ENCODE measurements around the gene TRMT1. TPM values are rescaled to one million over a fixed set of nuclear protein-coding genes. Genes with fewer than 3 reads are reported as not detected.

TRMT1 gene
- total and polyA plus RNA-seq, 7 experiments from 2014 or later, result 22.6 to 96.4 (median 69.1) TPM

DNA sequence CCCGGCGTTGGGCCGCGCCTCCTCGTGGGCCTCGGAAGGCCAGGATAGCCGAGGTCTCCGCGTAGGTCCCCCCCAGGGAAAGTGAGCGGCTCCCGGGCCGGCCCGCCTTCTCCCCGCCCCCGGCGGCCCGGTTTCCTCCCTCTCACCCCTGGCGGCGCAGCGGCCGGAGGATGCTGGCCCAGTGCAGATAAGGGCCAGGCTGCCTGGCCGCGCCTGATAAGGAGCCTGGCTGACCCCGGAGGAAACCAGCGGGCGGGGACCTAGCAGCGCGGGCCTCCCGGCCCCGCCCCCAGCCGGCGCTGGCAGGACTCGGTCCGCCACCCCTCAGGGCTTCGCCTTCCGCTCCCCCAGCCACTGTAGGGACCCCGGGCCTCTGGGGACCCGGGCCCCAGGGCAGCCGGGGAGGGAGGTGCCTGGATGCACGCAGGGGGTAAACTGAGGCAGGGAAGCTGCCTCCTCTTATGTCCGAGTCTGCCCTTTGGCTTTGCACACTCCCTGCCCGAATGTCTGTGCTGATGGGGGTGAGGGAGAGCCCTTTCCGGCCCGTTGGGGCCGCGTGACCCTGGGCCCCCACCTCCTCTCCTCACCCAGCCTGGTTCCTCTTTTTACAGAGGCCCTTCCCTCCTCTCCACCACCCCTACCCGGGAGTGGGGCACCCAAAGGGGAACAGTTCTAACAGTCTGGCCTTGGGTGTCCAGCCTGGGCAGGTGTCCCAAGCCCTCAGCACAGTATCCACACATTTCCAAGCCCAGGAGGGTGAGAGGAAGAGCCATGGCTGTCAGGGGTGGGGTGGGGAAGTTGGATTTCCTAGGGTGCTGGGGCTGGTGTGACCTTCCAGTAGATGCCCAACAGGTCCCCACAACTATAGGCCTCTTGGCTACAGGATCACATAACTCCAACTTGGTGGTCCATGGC is 13.6 kb downstream of the TRMT1 start, which contains the start of gene LYL1:
LYL1 (minus strand) TSS at position 193 of the 915 bp plus-strand sequence. CDS start 1,687 bp downstream, outside the sequence.
- Mint-ChIP-seq H3K4me3 (peak within 1 kb of the TSS; percentile 74 to 94 (median 82)), H3K36me3 (peaks cover 0 to 10% (median 0%) of the 10 kb centered on the region in 5 donors), H3K27ac (peak within 1 kb of the TSS; percentile 40 to 90 (median 78)), H3K9me3 (peaks cover 0 to 4% (median 0%) of the 10 kb centered on the region in 11 donors), H3K4me1 (peaks cover 4 to 49% (median 38%) of the 10 kb centered on the region in 7 donors), H3K27me3 (peaks cover 0 to 10% (median 6%) of the 10 kb centered on the region in 5 donors)
- no peaks in the 10 kb centered on the region for H3K36me3 ChIP-seq (ENCODE audit: control insufficient read depth in 2 of 3, insufficient read depth in 3 of 3, low read length in 3 of 3)
- H3K9me3 ChIP-seq (ENCODE audit: control insufficient read depth in 2 of 3, low read length in 3 of 3), result no peaks in the 10 kb centered on the region
- DNase-seq, result peak in 3 of 9 donors; percentile 23 to 44 (median 36)
- CTCF ChIA-PET, result interaction anchor here (2.1 kb wide), 1 partner anchor 47 kb away, joined by 6 read pairs; no protein-coding TSS in a partner anchor
- intact Hi-C loops (cut with micrococcal nuclease), result no loop called here
- no peaks in the 10 kb centered on the region for H3K27me3 ChIP-seq (ENCODE audit: control insufficient read depth in 2 of 2, insufficient read depth in 2 of 2, low read length in 2 of 2)
- ATAC-seq, result peak; percentile 57
- peak within 1 kb of the TSS; percentile 63 for H3K4me3 ChIP-seq (ENCODE audit: low read length)
- POLR2A ChIA-PET, result interaction anchor here (1.1 to 3.4 kb wide), 4 partner anchors 13 to 165 kb away, joined by 3 to 53 read pairs (median 26); partner anchors contain the start of genes CALR, IER2, NACC1 and STX10
- H3K4me1 ChIP-seq (ENCODE audit: control insufficient read depth in 2 of 2, insufficient read depth in 2 of 2, low read length in 2 of 2), result peaks cover 53 to 56% of the 10 kb centered on the region in 2 donors
- H3K27ac ChIP-seq (ENCODE audit: low read depth, low read length), result peak within 1 kb of the TSS; percentile 67

DNA sequence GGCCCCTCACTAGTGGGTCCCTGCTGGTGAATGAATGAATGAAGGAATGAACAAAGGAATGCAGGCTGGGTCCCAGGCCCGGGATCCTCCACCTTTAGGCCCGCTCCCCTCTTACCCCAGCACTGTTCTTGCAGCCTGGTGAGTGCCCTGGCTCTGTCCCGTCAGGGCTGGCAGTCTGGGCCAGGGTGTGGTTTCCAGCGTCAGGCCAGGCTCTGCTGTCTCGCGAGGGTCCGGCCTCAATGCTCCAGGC is 14.2 kb downstream of the TRMT1 start:
- Mint-ChIP-seq H3K36me3 (peaks cover 0 to 7% (median 0%) of the 10 kb centered on the region in 5 donors), H3K27ac (peak overlapping the region in 7 of 9 donors; percentile 40 to 90 (median 76)), H3K4me1 (peaks cover 4 to 52% (median 42%) of the 10 kb centered on the region in 7 donors), H3K27me3 (peaks cover 0 to 14% (median 6%) of the 10 kb centered on the region in 5 donors), H3K9me3 (peaks cover 0 to 4% (median 0%) of the 10 kb centered on the region in 11 donors), H3K4me3 (peak overlapping the region; percentile 65 to 93 (median 80))
- peak overlapping the region; percentile 63 for H3K4me3 ChIP-seq (ENCODE audit: low read length)
- ChIA-PET POLR2A (interaction anchor here (2.0 to 3.5 kb wide), 3 partner anchors 13 to 50 kb away, joined by 9 to 19 read pairs (median 12); partner anchors contain the start of genes NACC1 and TRMT1), CTCF (no interaction called here)
- peak overlapping the region; percentile 67 for H3K27ac ChIP-seq (ENCODE audit: low read depth, low read length)
- intact Hi-C loops (cut with micrococcal nuclease), result no loop called here
- no peaks in the 10 kb centered on the region for H3K36me3 ChIP-seq (ENCODE audit: control insufficient read depth in 2 of 3, insufficient read depth in 3 of 3, low read length in 3 of 3)
- DNase-seq (no peak), ATAC-seq (no peak)
- peaks cover 54 to 56% of the 10 kb centered on the region in 2 donors for H3K4me1 ChIP-seq (ENCODE audit: control insufficient read depth in 2 of 2, insufficient read depth in 2 of 2, low read length in 2 of 2)
- no peaks in the 10 kb centered on the region for H3K9me3 ChIP-seq (ENCODE audit: control insufficient read depth in 2 of 3, low read length in 3 of 3)
- H3K27me3 ChIP-seq (ENCODE audit: control insufficient read depth in 2 of 2, insufficient read depth in 2 of 2, low read length in 2 of 2), result no peaks in the 10 kb centered on the region

DNA sequence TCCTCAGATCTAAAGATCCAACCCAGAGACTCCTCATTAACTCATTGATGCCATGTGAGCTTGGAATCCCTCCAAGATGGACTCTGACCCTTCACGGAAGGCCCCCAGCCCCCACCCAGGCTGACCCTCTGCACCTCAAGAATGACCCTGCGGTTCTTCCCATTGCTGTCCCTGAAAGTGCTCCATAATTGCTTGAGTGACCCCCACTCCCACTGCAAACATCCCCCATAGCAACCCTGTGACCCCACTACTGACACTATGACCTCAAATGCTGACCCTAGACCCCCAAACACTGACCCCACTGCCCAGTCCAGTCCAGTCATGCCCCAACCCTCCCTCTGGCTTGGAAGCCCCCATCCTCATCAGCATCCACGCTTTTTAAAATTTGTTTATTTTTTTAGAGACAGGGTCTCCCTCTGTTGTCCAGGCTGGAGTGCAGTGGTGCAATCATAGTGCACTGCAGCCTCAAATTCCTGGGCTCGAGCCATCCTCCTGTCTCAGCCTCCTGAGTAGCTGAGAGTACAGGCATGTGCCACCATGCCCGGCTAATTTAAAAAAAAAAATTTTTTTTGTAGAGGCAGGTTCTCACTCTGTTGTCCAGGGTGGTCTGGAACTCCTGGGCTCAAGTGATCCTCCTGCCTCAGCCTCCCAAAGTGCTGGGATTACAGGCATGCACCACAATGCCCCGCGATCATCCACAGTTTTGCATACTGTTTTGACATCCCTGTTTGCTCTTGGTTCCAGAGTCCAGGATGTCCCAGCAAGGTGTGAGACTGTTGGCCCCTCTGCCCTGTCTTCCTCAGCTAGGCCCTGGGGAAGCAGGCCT is 14.7 kb downstream of the TRMT1 start:
- intact Hi-C loops (cut with micrococcal nuclease), result no loop called here
- no peaks in the 10 kb centered on the region for H3K36me3 ChIP-seq (ENCODE audit: control insufficient read depth in 2 of 3, insufficient read depth in 3 of 3, low read length in 3 of 3)
- Mint-ChIP-seq H3K36me3 (peaks cover 0 to 7% (median 0%) of the 10 kb centered on the region in 5 donors), H3K4me3 (peak overlapping the region; percentile 71 to 93 (median 80)), H3K27ac (peak overlapping the region; percentile 23 to 90 (median 76)), H3K4me1 (peaks cover 4 to 57% (median 45%) of the 10 kb centered on the region in 7 donors), H3K9me3 (peaks cover 0 to 4% (median 0%) of the 10 kb centered on the region in 11 donors), H3K27me3 (peaks cover 0 to 18% (median 11%) of the 10 kb centered on the region in 5 donors)
- CTCF ChIA-PET, result interaction anchor here (1.8 kb wide), 1 partner anchor 136 kb away, joined by 4 read pairs; no protein-coding TSS in a partner anchor
- peaks cover 60 to 62% of the 10 kb centered on the region in 2 donors for H3K4me1 ChIP-seq (ENCODE audit: control insufficient read depth in 2 of 2, insufficient read depth in 2 of 2, low read length in 2 of 2)
- H3K27me3 ChIP-seq (ENCODE audit: control insufficient read depth in 2 of 2, insufficient read depth in 2 of 2, low read length in 2 of 2), result peaks cover 0 to 4% of the 10 kb centered on the region in 2 donors
- DNase-seq (no peak), ATAC-seq (no peak)
- POLR2A ChIA-PET, result interaction anchor here (0.5 to 3.5 kb wide), 5 partner anchors 12 to 65 kb away, joined by 3 to 19 read pairs (median 9); partner anchors contain the start of genes NACC1 and TRMT1
- H3K4me3 ChIP-seq (ENCODE audit: low read length), result peak overlapping the region; percentile 63
- peak overlapping the region; percentile 67 for H3K27ac ChIP-seq (ENCODE audit: low read depth, low read length)
- no peaks in the 10 kb centered on the region for H3K9me3 ChIP-seq (ENCODE audit: control insufficient read depth in 2 of 3, low read length in 3 of 3)

DNA sequence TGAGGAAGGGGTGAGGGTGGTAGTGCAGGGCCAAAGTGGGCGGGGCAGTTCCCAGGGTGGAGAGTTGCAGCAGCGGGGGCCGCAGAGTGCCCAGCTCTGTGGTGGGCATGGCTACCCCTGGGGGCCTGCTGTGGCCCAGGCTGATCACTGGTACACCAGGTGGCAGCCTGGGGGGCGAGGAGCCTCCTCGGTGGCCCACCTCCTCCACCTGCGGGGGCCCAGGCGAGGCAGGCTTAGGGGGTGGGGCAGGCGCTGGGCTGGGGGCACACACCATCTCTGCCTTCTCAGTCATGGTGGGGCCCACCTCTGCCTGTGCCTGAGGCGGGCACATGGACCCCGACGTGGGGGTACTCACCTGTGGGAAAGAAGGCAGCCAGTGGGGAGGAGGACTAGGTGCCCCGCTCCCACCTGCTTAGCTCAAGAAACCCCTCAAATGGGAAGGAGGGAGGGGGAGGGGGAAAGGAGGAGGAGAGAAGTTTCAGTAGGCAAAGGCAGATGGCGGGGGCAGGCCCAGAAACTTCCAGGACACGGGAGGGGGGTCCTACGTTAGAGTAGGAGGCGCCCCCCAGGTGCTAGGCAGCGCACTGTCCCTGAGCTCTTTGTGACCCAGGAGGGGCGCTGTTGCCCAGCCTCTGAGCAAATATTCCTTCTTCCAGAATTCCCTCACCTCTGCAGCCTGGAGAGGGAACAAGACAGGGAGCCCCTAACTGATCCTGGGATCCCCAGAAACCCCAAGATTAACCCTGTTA is 15.5 kb downstream of the TRMT1 start:
- H3K27ac Mint-ChIP-seq, result peak overlapping the region in 7 of 9 donors; percentile 21 to 98 (median 76)

DNA sequence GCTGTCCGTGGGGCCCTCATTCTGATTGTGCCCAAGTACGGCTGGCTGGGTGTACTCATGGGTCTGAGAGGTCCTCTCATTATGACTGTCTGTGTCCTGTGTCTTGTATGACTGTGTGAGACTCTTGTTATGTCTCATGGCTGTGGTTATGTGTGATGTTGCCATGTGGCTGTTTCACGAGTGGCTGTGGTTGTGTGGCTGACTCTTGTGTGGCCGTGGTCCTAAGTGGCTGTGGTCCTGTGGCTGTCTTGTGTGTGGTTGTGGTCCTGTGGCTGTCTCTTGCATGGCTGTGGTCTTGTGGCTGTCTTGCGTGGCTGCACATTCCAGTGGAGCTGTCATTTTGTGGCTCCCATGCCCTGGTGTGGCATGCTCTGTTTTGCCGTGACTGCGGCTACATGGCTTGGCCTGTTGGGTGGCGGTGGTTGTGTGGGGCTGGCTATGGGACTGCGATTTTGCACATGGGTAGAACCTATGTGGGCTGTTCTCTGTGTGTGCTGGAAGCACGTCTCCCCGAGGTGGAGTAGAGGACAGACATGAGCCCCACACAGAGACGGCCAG is 16.4 kb downstream of the TRMT1 start:
- intact Hi-C loops (cut with micrococcal nuclease), result no loop called here

More for the DNA sequence above, 15.5 kb downstream of the TRMT1 start:
- Histone ChIP-seq H3K4me1 (ENCODE audit: control insufficient read depth in 2 of 2, insufficient read depth in 2 of 2, low read length in 2 of 2) (peaks cover 67% of the 10 kb centered on the region in 2 donors), H3K9me3 (ENCODE audit: control insufficient read depth in 2 of 3, low read length in 3 of 3) (no peaks in the 10 kb centered on the region), H3K27me3 (ENCODE audit: control insufficient read depth in 2 of 2, insufficient read depth in 2 of 2, low read length in 2 of 2) (peaks cover 0 to 6% of the 10 kb centered on the region in 2 donors), H3K4me3 (ENCODE audit: low read length) (peak overlapping the region; percentile 63), H3K27ac (ENCODE audit: low read depth, low read length) (peak overlapping the region; percentile 67), H3K36me3 (ENCODE audit: control insufficient read depth in 2 of 3, insufficient read depth in 3 of 3, low read length in 3 of 3) (no peaks in the 10 kb centered on the region)
- peak overlapping the region; percentile 71 to 93 (median 84) for H3K4me3 Mint-ChIP-seq
- ChIA-PET POLR2A (interaction anchor here (0.5 to 3.5 kb wide), 8 partner anchors 13 to 308 kb away, joined by 3 to 19 read pairs (median 7); partner anchors contain the start of genes NACC1 and TRMT1), CTCF (interaction anchor here (1.8 kb wide), 1 partner anchor 135 kb away, joined by 4 read pairs; no protein-coding TSS in a partner anchor)
- DNase-seq (no peak), ATAC-seq (no peak)
- H3K9me3 Mint-ChIP-seq, result peaks cover 0 to 4% (median 0%) of the 10 kb centered on the region in 11 donors
- intact Hi-C loops (cut with micrococcal nuclease), result no loop called here
- H3K27me3 Mint-ChIP-seq, result peaks cover 3 to 22% (median 14%) of the 10 kb centered on the region in 5 donors
- peaks cover 8 to 62% (median 48%) of the 10 kb centered on the region in 7 donors for H3K4me1 Mint-ChIP-seq
- peaks cover 0 to 7% (median 0%) of the 10 kb centered on the region in 5 donors for H3K36me3 Mint-ChIP-seq

More for the DNA sequence above, 16.4 kb downstream of the TRMT1 start:
- DNase-seq, result peak in 8 of 9 donors; percentile 43 to 72 (median 46)
- peak overlapping the region; percentile 74 for H3K4me3 ChIP-seq (ENCODE audit: low read length)
- Mint-ChIP-seq H3K4me3 (peak overlapping the region; percentile 70 to 86 (median 82)), H3K27ac (peak overlapping the region; percentile 88 to 99 (median 93)), H3K36me3 (peaks cover 0 to 7% (median 0%) of the 10 kb centered on the region in 5 donors), H3K4me1 (peaks cover 11 to 66% (median 52%) of the 10 kb centered on the region in 7 donors), H3K9me3 (peaks cover 0 to 4% (median 0%) of the 10 kb centered on the region in 11 donors), H3K27me3 (peaks cover 6 to 28% (median 16%) of the 10 kb centered on the region in 5 donors)
- peaks cover 0 to 6% of the 10 kb centered on the region in 2 donors for H3K27me3 ChIP-seq (ENCODE audit: control insufficient read depth in 2 of 2, insufficient read depth in 2 of 2, low read length in 2 of 2)
- H3K4me1 ChIP-seq (ENCODE audit: control insufficient read depth in 2 of 2, insufficient read depth in 2 of 2, low read length in 2 of 2), result peaks cover 71 to 74% of the 10 kb centered on the region in 2 donors
- CTCF ChIA-PET, result interaction anchor here (0.9 to 1.8 kb wide), 3 partner anchors 18 to 135 kb away, joined by 3 to 4 read pairs (median 3); partner anchors contain the start of gene NACC1
- H3K9me3 ChIP-seq (ENCODE audit: control insufficient read depth in 2 of 3, low read length in 3 of 3), result no peaks in the 10 kb centered on the region
- H3K36me3 ChIP-seq (ENCODE audit: control insufficient read depth in 2 of 3, insufficient read depth in 3 of 3, low read length in 3 of 3), result no peaks in the 10 kb centered on the region
- H3K27ac ChIP-seq (ENCODE audit: low read depth, low read length), result peak overlapping the region; percentile 82
- POLR2A ChIA-PET, result interaction anchor here (0.6 to 3.5 kb wide), 12 partner anchors 9 to 1389 kb away, joined by 3 to 19 read pairs (median 5); partner anchors contain the start of genes GCDH, JUNB, NACC1 and TRMT1
- peak; percentile 31 for ATAC-seq
